HG03469 (cell line): ENCODE results near the gene CPT1A.

Source experiments
- ATAC-seq: cut with Tn5 transposase; IDR thresholded peaks from one replicate; pipeline ENCODE4 v1.9.1; 2021; ENCODE audit warnings: mild to moderate bottlenecking, moderate library complexity, moderate number of reproducible peaks; ENCODE audit not compliant: unreplicated experiment

The CPT1A gene

GRCh38 chr11:68832476-68833181 is 9.1 kb downstream of the CPT1A start:
- no peak for ATAC-seq

GRCh38 chr11:68831124-68831523 is 10.6 kb downstream of the CPT1A start:
- no peak for ATAC-seq

GRCh38 chr11:68829581-68829980 is 12.1 kb downstream of the CPT1A start:
- ATAC-seq = no peak

- ATAC-seq = no peak
Observed at GRCh38 chr11:68828957-68829356, 12.8 kb downstream of the CPT1A start.

GRCh38 chr11:68828155-68828931 is 13.4 kb downstream of the CPT1A start:
- no peak for ATAC-seq

GRCh38 chr11:68827733-68828132 is 14.0 kb downstream of the CPT1A start:
- ATAC-seq = no peak

GRCh38 chr11:68826726-68827125 is 15.0 kb downstream of the CPT1A start:
- ATAC-seq = no peak

GRCh38 chr11:68825571-68825970 is 16.1 kb downstream of the CPT1A start:
- ATAC-seq = no peak

- no peak for ATAC-seq
Observed at GRCh38 chr11:68822546-68822945, 19.2 kb downstream of the CPT1A start.

- ATAC-seq = no peak
Observed at GRCh38 chr11:68821670-68822069, 20.0 kb downstream of the CPT1A start.

GRCh38 chr11:68819362-68819761 is 22.4 kb downstream of the CPT1A start:
- no peak for ATAC-seq

- ATAC-seq = no peak
Observed at GRCh38 chr11:68818181-68818580, 23.5 kb downstream of the CPT1A start.

GRCh38 chr11:68817554-68817953 is 24.2 kb downstream of the CPT1A start:
- no peak for ATAC-seq

GRCh38 chr11:68816917-68817419 is 24.7 kb downstream of the CPT1A start:
- no peak for ATAC-seq

GRCh38 chr11:68816251-68816776 is 25.4 kb downstream of the CPT1A start:
- ATAC-seq = no peak

GRCh38 chr11:68813773-68814172 is 27.9 kb downstream of the CPT1A start:
- no peak for ATAC-seq

- no peak for ATAC-seq
Observed at GRCh38 chr11:68812526-68812925, 29.2 kb downstream of the CPT1A start.

GRCh38 chr11:68810164-68810563 is 31.6 kb downstream of the CPT1A start:
- no peak for ATAC-seq

- ATAC-seq = no peak
Observed at GRCh38 chr11:68809506-68809905, 32.2 kb downstream of the CPT1A start.

- no peak for ATAC-seq
Observed at GRCh38 chr11:68808787-68809186, 32.9 kb downstream of the CPT1A start.

GRCh38 chr11:68806931-68807844 is 34.5 kb downstream of the CPT1A start:
- ATAC-seq = no peak
